Endometrial microvascular endothelial cells (primary cell): ENCODE results near the gene SPDEF. TPM values are rescaled to one million over a fixed set of nuclear protein-coding genes. Genes with fewer than 3 reads are reported as not detected.

Experiments
- in situ Hi-C: cut with HindIII; loops from 2 replicates; pipeline ENCODE4 v1.10.0; 2017; ENCODE audit warnings: low sequenced_read_pairs, low pct_unique_long_range_greater_than_20kb; ENCODE audit errors: inconsistent ontology term
- total RNA-seq: library from RNA; depleted of rRNA; stranded (reverse); fragments of >200 nt; gene quantifications from one replicate; pipeline ENCODE4 v1.2.3, GENCODE V29; 2015; ENCODE audit errors: inconsistent ontology term

Gene SPDEF
- total RNA-seq, 1 donor from 2014 or later, result not detected

DNA sequence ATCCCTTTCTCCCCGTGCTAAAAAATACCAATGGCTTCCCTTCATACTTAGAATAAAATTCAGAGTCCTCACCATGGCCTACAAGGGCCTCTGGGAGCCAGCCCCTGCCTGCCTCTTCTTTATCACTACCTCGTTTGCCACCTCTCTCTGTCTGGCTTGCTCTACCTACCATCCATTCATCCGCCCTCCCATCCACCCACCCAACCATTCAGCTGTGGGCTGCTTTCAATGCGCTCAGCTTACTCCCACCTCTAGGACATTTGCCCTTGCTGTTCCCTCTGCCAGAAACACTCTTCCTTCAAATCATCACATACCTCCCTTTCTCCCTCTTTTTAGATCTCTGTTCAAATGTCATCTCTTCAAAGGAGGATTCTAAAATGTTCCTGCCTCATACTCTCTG, 45.8 kb downstream of the SPDEF start:
- in situ Hi-C loops, result no loop called here

DNA sequence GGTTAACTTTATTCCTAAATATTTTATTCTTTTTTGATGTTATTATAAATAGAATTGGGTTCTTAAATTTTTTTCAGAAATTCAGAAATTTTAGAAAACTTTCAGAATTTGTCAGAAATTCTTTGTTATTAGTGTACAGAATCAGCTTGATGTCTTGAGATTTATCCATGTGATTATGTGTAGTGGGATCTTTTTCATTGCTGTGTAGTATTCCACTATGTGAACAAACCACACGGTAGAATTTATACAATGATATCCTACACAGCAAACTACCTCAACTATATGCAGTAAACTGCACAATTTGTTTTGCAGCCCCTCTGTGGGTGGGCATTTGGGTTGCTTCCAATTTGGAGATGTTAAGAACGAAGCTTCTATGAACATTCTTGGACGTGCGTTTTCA, 46.3 kb downstream of the SPDEF start:
- in situ Hi-C loops, result no loop called here

DNA sequence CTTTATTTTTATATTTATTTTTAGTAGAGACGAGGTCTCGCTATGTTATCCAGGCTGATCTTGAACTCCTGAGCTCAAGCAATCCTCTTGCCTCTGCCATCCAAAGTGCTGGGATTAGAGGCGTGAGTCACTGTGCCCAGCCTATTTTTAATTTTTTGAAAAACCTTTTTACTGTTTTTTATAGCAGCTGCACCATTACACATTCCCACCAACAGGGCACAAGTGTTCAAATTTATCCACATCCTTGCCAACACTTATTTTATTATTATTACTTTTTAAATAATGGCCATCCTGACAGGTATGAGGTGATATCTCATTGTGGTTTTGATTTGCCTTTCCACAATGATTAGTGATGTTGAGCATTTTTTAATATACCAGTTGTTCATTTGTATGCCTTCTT, 47.7 kb downstream of the SPDEF start:
- in situ Hi-C loops, result no loop called here

DNA sequence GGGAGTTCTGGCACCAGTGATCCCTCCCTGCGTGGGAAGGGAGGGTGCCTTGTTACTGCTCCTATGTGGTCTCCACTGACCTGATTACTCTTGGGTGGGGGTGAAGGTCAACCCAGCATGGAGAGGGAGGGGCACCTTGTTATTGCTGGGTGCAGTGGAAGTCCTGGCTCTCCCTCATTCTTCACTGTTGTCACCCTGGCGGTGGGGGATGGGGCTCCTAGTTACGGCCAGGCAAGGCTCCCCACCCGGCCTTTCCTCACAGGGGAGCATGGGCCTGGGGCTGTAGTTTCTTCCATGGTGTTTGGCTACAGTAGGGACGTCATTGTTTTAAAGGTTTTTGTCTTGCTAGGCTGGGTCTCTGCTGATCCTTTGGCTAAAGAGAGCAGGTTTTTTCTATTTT, 49.4 kb downstream of the SPDEF start:
- in situ Hi-C loops, result no loop called here

DNA sequence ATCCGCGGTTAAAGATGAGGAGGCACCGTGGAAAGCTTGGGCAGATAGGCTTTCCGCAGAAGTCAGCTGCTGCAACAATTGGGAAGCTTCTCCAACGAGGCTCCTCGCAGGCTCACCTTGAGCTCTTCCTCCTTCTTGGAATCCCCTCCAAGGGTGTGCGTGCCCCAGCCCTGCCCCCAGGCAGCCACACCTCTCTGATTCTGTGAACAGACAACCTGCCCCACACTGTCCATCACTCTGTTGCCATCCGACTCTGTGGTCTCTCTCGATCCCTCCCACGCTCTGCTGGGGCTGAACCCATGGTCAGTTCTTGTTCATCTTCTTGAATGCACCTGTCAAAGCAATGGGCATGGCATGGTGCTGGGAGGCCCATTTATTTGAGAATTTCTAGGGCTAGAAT, 58.7 kb downstream of the SPDEF start:
- in situ Hi-C loops, result no loop called here

DNA sequence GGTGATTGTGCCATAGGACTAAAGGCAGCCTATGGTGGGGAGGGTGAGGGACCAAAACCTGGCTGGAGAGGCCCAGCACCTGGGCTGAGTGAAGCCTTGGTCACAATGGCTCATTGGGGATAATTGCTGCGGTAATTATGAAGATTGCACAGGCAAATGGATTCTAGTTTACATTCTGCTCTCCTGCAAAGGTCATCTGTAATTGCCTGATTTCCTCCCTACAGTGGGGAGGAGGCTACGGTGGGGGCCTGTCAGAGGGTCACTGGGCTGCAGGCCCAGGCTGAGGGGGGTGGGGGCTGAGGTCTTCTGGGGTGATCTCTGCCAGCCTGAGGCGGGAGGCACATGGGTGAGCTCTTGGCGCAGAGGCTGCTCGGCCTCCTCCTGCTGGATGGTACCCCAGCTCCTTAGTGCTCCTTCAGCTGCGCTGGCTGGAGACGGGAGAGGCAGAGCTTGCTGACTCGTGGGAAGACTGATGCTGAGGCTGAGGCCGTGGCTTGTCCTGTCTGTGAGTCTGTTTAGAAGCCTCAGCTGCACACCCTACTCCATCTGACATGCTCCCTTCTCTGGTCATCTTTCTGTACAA, 59.9 kb downstream of the SPDEF start:
- in situ Hi-C loops, result no loop called here

DNA sequence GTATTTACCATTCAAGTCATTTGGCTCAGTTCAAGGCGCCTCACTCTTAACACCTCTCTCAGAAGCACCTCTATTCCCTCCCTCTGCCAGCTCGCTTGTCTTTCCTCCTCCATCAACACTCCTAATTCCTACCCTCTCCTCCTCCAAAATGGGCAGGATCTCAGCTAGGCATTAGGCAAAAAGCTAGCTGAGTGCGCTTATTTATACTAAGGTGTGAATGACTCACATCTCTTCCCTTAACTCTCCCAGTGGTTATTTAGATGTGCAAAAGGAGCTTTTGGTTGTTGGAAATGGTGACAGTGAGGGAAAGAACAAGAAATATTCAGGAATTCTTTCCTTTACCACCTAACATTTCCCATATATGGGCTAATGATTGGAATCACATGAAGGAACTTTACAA, 61.2 kb downstream of the SPDEF start:
- in situ Hi-C loops, result no loop called here

DNA sequence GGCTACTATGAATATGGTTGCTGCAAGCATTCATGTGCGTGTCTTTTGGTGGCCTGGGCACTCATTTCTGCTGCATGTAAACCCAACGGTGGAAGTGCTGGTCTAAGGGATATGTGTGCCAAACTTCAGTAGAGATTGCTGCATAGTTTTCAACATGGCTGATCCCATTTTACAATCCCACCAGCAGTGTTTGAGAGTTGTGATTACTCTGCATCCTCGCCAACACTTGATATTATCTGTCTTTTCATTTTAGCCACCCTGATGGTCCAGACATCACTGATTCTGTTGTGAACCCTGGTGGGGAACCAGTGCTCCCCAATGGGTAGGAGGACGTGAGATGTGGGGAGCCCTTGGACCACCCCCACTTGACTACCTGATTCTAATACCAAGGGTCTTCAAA, 62.8 kb downstream of the SPDEF start:
- in situ Hi-C loops, result no loop called here

DNA sequence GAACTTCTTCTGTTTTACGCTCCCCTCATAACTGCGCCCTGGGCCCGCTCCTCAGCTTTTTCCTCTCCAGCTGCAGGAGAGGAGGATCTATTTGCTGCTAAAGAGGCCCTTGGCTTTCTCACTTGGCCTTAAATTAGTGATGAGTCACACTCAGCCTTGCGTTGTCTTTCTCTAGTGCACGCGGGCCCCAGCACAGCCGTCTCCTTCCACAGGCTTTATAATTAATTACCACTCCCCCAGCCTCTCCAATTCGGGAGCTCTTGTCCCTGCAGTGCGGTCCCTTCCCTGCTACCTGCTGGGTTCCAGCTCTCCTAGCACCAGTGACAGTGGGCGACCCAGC, 65.1 kb downstream of the SPDEF start:
- in situ Hi-C loops, result no loop called here

DNA sequence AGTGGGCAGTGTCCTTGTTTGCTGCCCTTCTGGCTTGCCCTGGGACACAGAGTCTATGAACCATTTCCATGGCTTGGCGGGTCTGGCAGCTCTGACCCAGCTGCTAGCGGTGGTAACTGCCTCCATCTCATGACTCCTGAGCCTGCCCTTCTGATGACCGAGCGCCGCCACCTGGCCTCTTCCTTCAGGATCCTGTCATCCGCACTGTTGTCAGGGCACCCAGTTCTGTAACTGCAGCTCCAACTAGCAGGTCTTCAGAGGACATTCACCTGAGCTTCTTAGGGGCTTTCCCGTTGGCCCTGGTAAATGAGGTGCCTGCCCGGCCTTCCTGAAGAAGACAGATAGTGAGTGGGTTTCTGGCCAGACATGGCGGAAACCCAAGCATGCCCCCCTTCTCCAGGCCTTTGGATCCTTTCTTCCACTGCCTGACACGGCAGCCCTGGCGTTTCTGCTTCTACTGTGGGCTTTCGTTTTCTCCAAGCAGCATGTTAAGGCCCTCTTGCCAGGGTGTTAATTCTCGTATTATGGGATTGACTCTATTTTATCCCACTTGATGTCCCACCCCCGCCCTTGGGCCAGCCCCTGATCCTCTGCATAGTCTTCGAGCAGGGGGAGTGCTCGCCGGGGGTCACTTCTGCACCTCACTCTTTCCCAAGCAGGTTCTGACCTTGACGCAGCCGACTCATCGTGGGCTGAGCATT, 65.6 kb downstream of the SPDEF start:
- in situ Hi-C loops, result no loop called here

DNA sequence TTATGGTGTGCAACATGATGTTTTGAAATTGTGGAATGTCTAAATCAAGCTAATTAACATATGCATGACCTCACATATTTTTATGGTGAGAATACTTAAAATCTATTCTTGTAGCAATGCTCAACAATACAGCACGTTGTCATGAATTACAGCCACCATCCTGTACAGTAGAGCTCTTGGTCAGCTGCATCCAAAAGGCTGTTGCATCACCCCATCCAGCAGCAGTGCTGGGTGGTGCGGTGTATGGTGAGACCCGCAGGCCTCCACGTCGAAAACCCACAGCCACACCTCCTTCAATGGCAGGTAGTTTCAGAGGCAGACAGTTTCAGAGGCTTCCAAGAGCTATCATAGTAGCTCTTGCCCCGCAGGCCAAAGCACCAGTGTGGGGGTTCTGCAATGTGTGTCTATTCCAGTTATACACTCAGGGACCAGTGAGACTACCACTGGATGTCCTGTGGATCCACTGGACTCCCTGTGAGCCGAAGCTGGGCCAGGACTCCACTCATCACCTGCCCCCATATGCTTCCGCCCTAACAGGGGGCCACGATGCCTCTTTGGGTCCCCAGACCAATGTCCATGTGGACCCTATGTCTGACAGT, 66.8 kb downstream of the SPDEF start:
- in situ Hi-C loops, result no loop called here

Other genes starting within 250 kb of the SPDEF start
- gene NUDT3, start 163.7 kb downstream of the SPDEF start, total RNA-seq, result 28.3 TPM
- 2,811 TPM for gene RPS10, start 130.3 kb downstream of the SPDEF start, total RNA-seq
- not detected for gene PACSIN1, start 90.3 kb downstream of the SPDEF start, total RNA-seq
- 36.1 TPM for gene ILRUN, start 140.4 kb upstream of the SPDEF start, total RNA-seq
- gene SNRPC, start 201.2 kb upstream of the SPDEF start, total RNA-seq, result 152 TPM
- gene BLTP3A, start 235.8 kb upstream of the SPDEF start, total RNA-seq, result 7.6 TPM